Trophoblast cell (in vitro differentiated cells and primary cell): ENCODE measurements around the gene ZNF408.

Experiments
- DNase-seq, 2 donors: peaks; one replicate each; pipeline ENCODE4 v3.0.0-alpha.2; 2016
- H2AFZ ChIP-seq: 2 replicates; pipeline ENCODE4 v1.6.1; 2013; ENCODE audit warnings: low read length, moderate library complexity, mild to moderate bottlenecking; ENCODE audit not compliant: insufficient read depth, poor library complexity
- H2AK5ac ChIP-seq: 2 replicates; pipeline ENCODE4 v1.6.1; 2013; ENCODE audit warnings: mild to moderate bottlenecking, low read length
- H2BK120ac ChIP-seq: 2 replicates; pipeline ENCODE4 v1.6.1; 2013; ENCODE audit warnings: low read length, mild to moderate bottlenecking, moderate library complexity; ENCODE audit not compliant: insufficient read depth, poor library complexity
- H2BK12ac ChIP-seq: 2 replicates; pipeline ENCODE4 v1.6.1; 2013; ENCODE audit warnings: mild to moderate bottlenecking, low read length, moderate library complexity
- H2BK5ac ChIP-seq: 2 replicates; pipeline ENCODE4 v1.6.1; 2013; ENCODE audit warnings: low read length, low read depth, moderate library complexity, mild to moderate bottlenecking; ENCODE audit not compliant: poor library complexity
- H3K14ac ChIP-seq: 2 replicates; pipeline ENCODE4 v1.6.1; 2013; ENCODE audit warnings: mild to moderate bottlenecking, low read length
- H3K18ac ChIP-seq: 2 replicates; pipeline ENCODE4 v1.6.1; 2013; ENCODE audit warnings: mild to moderate bottlenecking, low read length
- H3K23ac ChIP-seq: 2 replicates; pipeline ENCODE4 v1.6.1; 2013; ENCODE audit warnings: low read length
- H3K27ac ChIP-seq: 2 replicates; pipeline ENCODE4 v1.5.1; 2013; ENCODE audit warnings: low read depth, mild to moderate bottlenecking, inconsistent platforms, low read length, moderate library complexity
- H3K27me3 ChIP-seq: 2 replicates; pipeline ENCODE4 v1.6.1; 2013; ENCODE audit warnings: inconsistent platforms, mild to moderate bottlenecking, low read length, moderate library complexity; ENCODE audit not compliant: insufficient read depth
- H3K36me3 ChIP-seq, 2 experiments: 1 replicate in 1 of 2; 2 replicates in 1 of 2; pipeline ENCODE4 v1.6.1; 2013; ENCODE audit warnings: low read length in 2 of 2, mild to moderate bottlenecking in 2 of 2, moderate library complexity in 1 of 2; ENCODE audit not compliant: insufficient read depth in 2 of 2, control insufficient read depth in 1 of 2
- H3K4ac ChIP-seq: 2 replicates; pipeline ENCODE4 v1.6.1; 2013; ENCODE audit warnings: low read depth, mild to moderate bottlenecking, low read length, moderate library complexity
- H3K4me1 ChIP-seq, 2 experiments: 1 replicate in 1 of 2; 2 replicates in 1 of 2; pipeline ENCODE4 v1.6.1; 2013; ENCODE audit warnings: low read length in 2 of 2, mild to moderate bottlenecking in 2 of 2, moderate library complexity in 1 of 2; ENCODE audit not compliant: insufficient read depth in 2 of 2, control insufficient read depth in 1 of 2
- H3K4me2 ChIP-seq: 2 replicates; pipeline ENCODE4 v1.6.1; 2013; ENCODE audit warnings: inconsistent platforms, mild to moderate bottlenecking, low read length, moderate library complexity
- H3K4me3 ChIP-seq: 2 replicates; pipeline ENCODE4 v1.5.1; 2013; ENCODE audit warnings: mild to moderate bottlenecking, low read depth, low read length, inconsistent platforms
- H3K79me1 ChIP-seq: one replicate; pipeline ENCODE4 v1.6.1; 2013; ENCODE audit warnings: low read length
- H3K79me2 ChIP-seq: 2 replicates; pipeline ENCODE4 v1.6.1; 2013; ENCODE audit warnings: low read length, mild to moderate bottlenecking; ENCODE audit not compliant: control insufficient read depth, insufficient read depth, poor library complexity
- H3K9ac ChIP-seq: 2 replicates; pipeline ENCODE4 v1.6.1; 2013; ENCODE audit warnings: mild to moderate bottlenecking, low read length
- H3K9me3 ChIP-seq: 2 replicates; pipeline ENCODE4 v1.6.1; 2013; ENCODE audit warnings: low read depth, mild to moderate bottlenecking, control low read depth, inconsistent platforms, low read length; ENCODE audit not compliant: insufficient read depth
- H4K12ac ChIP-seq: 2 replicates; pipeline ENCODE4 v1.6.1; 2013; ENCODE audit warnings: low read depth, mild to moderate bottlenecking, low read length, moderate library complexity
- H4K8ac ChIP-seq: 2 replicates; pipeline ENCODE4 v1.6.1; 2013; ENCODE audit warnings: low read depth, mild to moderate bottlenecking, low read length, moderate library complexity
- H4K91ac ChIP-seq: one replicate; pipeline ENCODE4 v1.6.1; 2013; ENCODE audit warnings: low read depth, mild to moderate bottlenecking, low read length, moderate library complexity
- WGBS: extraction: QIAGEN DNeasy Blood & Tissue Kit; methylation state at CpG from one replicate; pipeline ENCODE4 v1.1.7; 2013; ENCODE audit warnings: missing lambda C conversion rate; ENCODE audit not compliant: insufficient read length, insufficient coverage; ENCODE audit errors: extremely low coverage; 5-methylcytosine and 5-hydroxymethylcytosine counted together

Gene ZNF408

DNA sequence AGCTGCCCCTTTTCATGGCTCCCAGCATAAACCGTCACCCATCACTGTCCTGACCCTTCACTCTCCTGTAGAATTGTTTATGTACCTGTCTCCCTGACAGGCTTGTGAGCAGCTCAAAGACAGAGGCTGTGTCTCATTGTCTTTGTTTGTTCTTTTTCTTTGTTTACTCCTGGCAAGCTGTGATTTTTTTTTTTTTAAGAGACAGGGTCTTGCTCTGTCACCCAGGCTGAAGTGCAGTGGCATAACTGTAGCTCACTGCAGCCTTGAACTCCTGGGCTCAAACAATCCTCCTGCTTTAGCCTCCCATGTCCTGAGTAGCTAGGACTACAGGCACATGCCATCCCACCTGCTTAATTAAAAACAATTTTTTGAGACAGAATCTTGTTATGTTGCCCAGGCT is 10.1 kb upstream of the ZNF408 start:
- peaks cover 45 to 51% of the 10 kb centered on the region in 2 experiments for H3K36me3 ChIP-seq
- H4K12ac ChIP-seq: no peak overlapping the region

DNA sequence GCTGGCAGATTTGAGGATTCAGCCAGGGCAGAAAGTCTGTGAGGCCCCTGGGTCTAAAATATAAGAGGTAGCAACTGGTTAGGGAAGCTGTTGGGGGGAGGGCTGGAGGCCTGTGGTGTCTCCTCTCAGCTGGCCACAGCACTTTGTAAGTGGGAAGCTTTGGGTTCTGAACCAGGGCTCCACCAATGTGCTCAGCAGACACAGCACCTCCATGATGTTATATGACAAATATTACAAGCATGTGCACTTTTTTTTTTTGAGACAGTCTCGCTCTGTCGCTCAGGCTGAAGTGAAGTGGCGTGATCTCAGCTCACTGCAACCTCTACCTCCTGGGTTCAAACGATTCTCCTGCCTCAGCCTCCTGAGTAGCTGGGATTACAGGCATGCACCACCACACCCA is 8.4 kb upstream of the ZNF408 start:
- no peaks in the 10 kb centered on the region for H3K27me3 ChIP-seq
- no peak overlapping the region for H3K4me3 ChIP-seq
- H2AK5ac ChIP-seq: peak overlapping the region; percentile 9
- peak overlapping the region; percentile 67 for H4K91ac ChIP-seq
- no peak overlapping the region for H3K23ac ChIP-seq
- H4K8ac ChIP-seq: peak overlapping the region; percentile 49
- no peak overlapping the region for H2BK120ac ChIP-seq
- H2AFZ ChIP-seq: peak overlapping the region; percentile 45
- H2BK5ac ChIP-seq: peak overlapping the region; percentile 22
- H3K79me1 ChIP-seq: peaks cover 8% of the 10 kb centered on the region
- peaks cover 26 to 28% of the 10 kb centered on the region in 2 experiments for H3K4me1 ChIP-seq
- H3K36me3 ChIP-seq: peaks cover 42 to 45% of the 10 kb centered on the region in 2 experiments
- DNase-seq: peak; percentile 71 to 83
- peak overlapping the region; percentile 74 for H3K14ac ChIP-seq
- H3K18ac ChIP-seq: no peak overlapping the region
- no peak overlapping the region for H3K4me2 ChIP-seq
- peak overlapping the region; percentile 92 for H2BK12ac ChIP-seq
- H3K9me3 ChIP-seq: no peaks in the 10 kb centered on the region
- H3K4ac ChIP-seq: peak overlapping the region; percentile 73
- peak overlapping the region; percentile 59 for H3K27ac ChIP-seq
- no peak overlapping the region for H4K12ac ChIP-seq
- no CpG with 5 or more reads among the region's 4 CpGs for WGBS
- H3K9ac ChIP-seq: no peak overlapping the region
- H3K79me2 ChIP-seq: no peaks in the 10 kb centered on the region

More for the DNA sequence above, 10.1 kb upstream of the ZNF408 start:
- Histone ChIP-seq H3K9ac (no peak overlapping the region), H3K4me2 (no peak overlapping the region), H2BK12ac (no peak overlapping the region), H3K4me3 (no peak overlapping the region), H3K4me1 (peaks cover 12 to 15% of the 10 kb centered on the region in 2 experiments), H2AFZ (no peak overlapping the region), H3K79me1 (peaks cover 6% of the 10 kb centered on the region), H3K18ac (no peak overlapping the region), H2AK5ac (no peak overlapping the region), H3K4ac (no peak overlapping the region), H4K91ac (no peak overlapping the region), H2BK120ac (no peak overlapping the region), H3K23ac (no peak overlapping the region), H3K9me3 (no peaks in the 10 kb centered on the region), H3K14ac (no peak overlapping the region), H4K8ac (no peak overlapping the region), H2BK5ac (no peak overlapping the region), H3K27ac (no peak overlapping the region), H3K27me3 (no peaks in the 10 kb centered on the region), H3K79me2 (no peaks in the 10 kb centered on the region)
- DNase-seq: no peak
- no CpG with 5 or more reads among the region's 1 CpG for WGBS

DNA sequence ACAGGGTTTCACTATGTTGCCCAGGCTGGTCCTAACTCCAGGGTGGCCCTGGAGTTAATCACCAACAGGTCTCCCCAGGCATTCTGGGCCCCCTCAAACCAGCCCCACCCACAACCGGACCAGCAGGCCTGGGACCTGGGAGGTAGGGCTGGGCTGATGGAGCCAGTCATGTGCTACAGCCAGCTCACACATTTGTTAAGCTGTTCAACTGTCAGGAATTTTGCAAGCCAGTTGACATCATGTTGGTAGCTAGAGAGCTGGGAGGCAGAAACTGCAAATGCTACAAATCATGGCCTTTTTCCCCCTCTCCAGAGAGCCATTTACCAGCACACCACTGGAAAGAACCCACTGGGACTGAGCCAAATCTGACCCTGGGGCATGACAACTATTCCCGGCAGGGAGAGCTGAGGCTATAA is 7.2 kb upstream of the ZNF408 start:
- Histone ChIP-seq H3K4me3 (no peak overlapping the region), H3K36me3 (peaks cover 36 to 37% of the 10 kb centered on the region in 2 experiments), H3K4ac (no peak overlapping the region), H3K18ac (peak overlapping the region; percentile 14), H2AFZ (no peak overlapping the region), H3K4me1 (peaks cover 33 to 36% of the 10 kb centered on the region in 2 experiments), H3K9me3 (no peaks in the 10 kb centered on the region), H4K8ac (no peak overlapping the region), H3K23ac (no peak overlapping the region), H4K91ac (no peak overlapping the region), H2BK120ac (no peak overlapping the region), H3K79me2 (no peaks in the 10 kb centered on the region), H2BK5ac (peak overlapping the region; percentile 14), H3K14ac (peak overlapping the region; percentile 34), H3K4me2 (no peak overlapping the region), H3K27me3 (no peaks in the 10 kb centered on the region), H2AK5ac (peak overlapping the region; percentile 77), H3K79me1 (peaks cover 8% of the 10 kb centered on the region), H3K9ac (no peak overlapping the region), H3K27ac (peak overlapping the region; percentile 55), H4K12ac (no peak overlapping the region), H2BK12ac (no peak overlapping the region)
- no CpG with 5 or more reads among the region's 2 CpGs for WGBS
- DNase-seq: peak; percentile 48 to 66

DNA sequence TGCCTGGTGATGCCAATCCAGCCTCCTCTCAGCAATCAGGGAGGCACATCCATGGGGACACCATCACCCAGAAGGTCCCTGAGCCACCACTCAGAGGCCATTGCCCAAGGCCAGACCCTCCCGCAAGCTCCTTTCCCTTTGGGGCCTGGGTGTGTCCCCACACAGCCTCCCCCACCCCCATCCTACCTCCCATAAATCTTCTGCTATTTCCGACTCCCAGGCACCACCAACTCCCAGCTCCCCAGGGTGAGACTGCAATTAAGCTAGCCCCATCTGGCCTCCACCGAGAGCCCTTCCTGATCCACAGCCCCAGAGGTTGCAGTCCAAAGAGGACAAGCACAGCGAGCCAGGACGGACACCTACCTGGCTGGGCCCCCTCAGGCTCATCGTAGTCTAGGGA is 6.8 kb upstream of the ZNF408 start:
- Histone ChIP-seq H2AK5ac (peak overlapping the region; percentile 77), H3K14ac (peak overlapping the region; percentile 34), H3K79me1 (peaks cover 8% of the 10 kb centered on the region), H4K91ac (peak overlapping the region; percentile 5), H3K18ac (peak overlapping the region; percentile 14), H2BK120ac (peak overlapping the region; percentile 5), H3K23ac (no peak overlapping the region), H3K79me2 (no peaks in the 10 kb centered on the region), H3K4me2 (no peak overlapping the region), H4K12ac (no peak overlapping the region), H3K4me1 (peaks cover 33 to 36% of the 10 kb centered on the region in 2 experiments), H3K4me3 (no peak overlapping the region), H3K27me3 (no peaks in the 10 kb centered on the region), H2BK5ac (peak overlapping the region; percentile 14), H2BK12ac (peak overlapping the region; percentile 33), H3K27ac (peak overlapping the region; percentile 55), H3K4ac (no peak overlapping the region), H3K36me3 (peaks cover 36 to 37% of the 10 kb centered on the region in 2 experiments), H2AFZ (no peak overlapping the region), H3K9ac (no peak overlapping the region), H4K8ac (no peak overlapping the region), H3K9me3 (no peaks in the 10 kb centered on the region)
- no peak for DNase-seq
- WGBS: no CpG with 5 or more reads among the region's 6 CpGs
